GM23338 (cell line): ENCODE results near the gene ST3GAL6. TPM values are rescaled to one million over a fixed set of nuclear protein-coding genes. Genes with fewer than 3 reads are reported as not detected.

ENCODE experiments used
- ATAC-seq: fragments of 200-7000 bp; cut with Tn5 transposase; 3 replicates; pipeline ENCODE4 v1.9.1; 2020
- DNase-seq: peaks from one replicate; pipeline ENCODE4 v3.0.0-alpha.2; 2015; ENCODE audit warnings: low spot score
- H2AFZ ChIP-seq: fragments of 200-600 bp; sonication (generic); 2 replicates; pipeline ENCODE4 v1.8.0; 2016; ENCODE audit warnings: antibody characterized with exemption, mild to moderate bottlenecking, moderate library complexity
- H3F3A ChIP-seq: fragments of 200-600 bp; sonication (generic); replicated peaks from 2 replicates; pipeline ENCODE4 v1.8.0; 2017; ENCODE audit warnings: antibody characterized with exemption, mixed run types, low read depth
- H3K27ac ChIP-seq: fragments of 200-600 bp; sonication (generic); 2 replicates; pipeline ENCODE4 v1.6.1; 2016; ENCODE audit warnings: low read depth
- H3K27me3 ChIP-seq: fragments of 200-600 bp; sonication (generic); 2 replicates; pipeline ENCODE4 v1.8.0; 2016; ENCODE audit warnings: mild to moderate bottlenecking, mixed run types, moderate library complexity; ENCODE audit not compliant: insufficient read depth
- H3K36me3 ChIP-seq: fragments of 200-600 bp; sonication (generic); 2 replicates; pipeline ENCODE4 v1.8.0; 2016; ENCODE audit warnings: mild to moderate bottlenecking; ENCODE audit not compliant: insufficient read depth
- H3K4me1 ChIP-seq: fragments of 200-600 bp; sonication (generic); 2 replicates; pipeline ENCODE4 v1.8.0; 2016; ENCODE audit warnings: mild to moderate bottlenecking, moderate library complexity; ENCODE audit not compliant: insufficient read depth
- H3K4me2 ChIP-seq: fragments of 200-600 bp; sonication (generic); 2 replicates; pipeline ENCODE4 v1.7.1; 2017; ENCODE audit warnings: mixed run types
- H3K4me3 ChIP-seq: fragments of 200-600 bp; sonication (generic); 2 replicates; pipeline ENCODE4 v1.6.1; 2016; ENCODE audit warnings: mixed run types
- H3K79me2 ChIP-seq: fragments of 200-600 bp; sonication (generic); replicated peaks from 2 replicates; pipeline ENCODE4 v1.8.0; 2017; ENCODE audit warnings: mild to moderate bottlenecking; ENCODE audit not compliant: insufficient read depth
- H3K9me2 ChIP-seq: fragments of 200-600 bp; sonication (generic); 2 replicates; pipeline ENCODE4 v1.8.0; 2017; ENCODE audit not compliant: insufficient read depth
- H4K20me1 ChIP-seq: fragments of 200-600 bp; sonication (generic); replicated peaks from 2 replicates; pipeline ENCODE4 v1.8.0; 2017; ENCODE audit warnings: mild to moderate bottlenecking; ENCODE audit not compliant: insufficient read depth
- H3K27ac Mint-ChIP-seq: 2 replicates; pipeline ENCODE4 v1.8.0; 2020; ENCODE audit warnings: inconsistent platforms, mild to moderate bottlenecking, moderate library complexity, mixed read lengths
- H3K27me3 Mint-ChIP-seq: 3 replicates; pipeline ENCODE4 v1.8.0; 2022; ENCODE audit warnings: low read depth, mild to moderate bottlenecking, moderate library complexity, mixed read lengths, inconsistent platforms; ENCODE audit not compliant: insufficient read depth, poor library complexity
- H3K36me3 Mint-ChIP-seq: 3 replicates; pipeline ENCODE4 v1.8.0; 2021; ENCODE audit warnings: low read depth, mild to moderate bottlenecking, inconsistent platforms, moderate library complexity, mixed read lengths
- H3K4me1 Mint-ChIP-seq: 3 replicates; pipeline ENCODE4 v1.8.0; 2020; ENCODE audit warnings: mild to moderate bottlenecking, inconsistent platforms, mixed read lengths
- H3K4me3 Mint-ChIP-seq: 3 replicates; pipeline ENCODE4 v1.8.0; 2021; ENCODE audit warnings: moderate library complexity, mild to moderate bottlenecking, inconsistent platforms, mixed read lengths
- H3K9me3 Mint-ChIP-seq: 3 replicates; pipeline ENCODE4 v1.8.0; 2020; ENCODE audit warnings: moderate library complexity, mild to moderate bottlenecking, inconsistent platforms, mixed read lengths
- CTCF ChIP-seq, 2 experiments: fragments of 200-600 bp in 1 of 2; sonication (generic) in 1 of 2; conservative IDR thresholded peaks; 2 replicates each; pipeline versions ENCODE4 v1.5.1 to v1.6.1; 2016 to 2017; ENCODE audit warnings: antibody characterized with exemption in 2 of 2, low read depth in 2 of 2, mild to moderate bottlenecking in 2 of 2, moderate library complexity in 1 of 2
- JUNB ChIP-seq: IDR thresholded peaks from one replicate; pipeline ENCODE4 v1.6.1; 2016; ENCODE audit warnings: antibody characterized with exemption; ENCODE audit not compliant: unreplicated experiment
- STAT1 ChIP-seq: IDR thresholded peaks from one replicate; pipeline ENCODE4 v1.6.1; 2016; ENCODE audit warnings: antibody characterized with exemption; ENCODE audit not compliant: unreplicated experiment
- ZNF331 ChIP-seq: fragments of 250-450 bp; sonication (Bioruptor Pico); IDR thresholded peaks from 2 replicates; pipeline ENCODE4 v1.5.0; 2020; ENCODE audit warnings: low read depth, mild to moderate bottlenecking, moderate library complexity
- ZNF462 ChIP-seq: fragments of 250-450 bp; sonication (Bioruptor Pico); IDR thresholded peaks from 2 replicates; pipeline ENCODE4 v1.5.0; 2020; ENCODE audit warnings: mild to moderate bottlenecking, moderate library complexity
- polyA plus RNA-seq: library from polyadenylated mRNA; unstranded; fragments of >200 nt; fragmentation: Nextera tagmentation; extraction: Ambion mirVana; gene quantifications from 2 replicates; pipeline ENCODE4 v1.2.1, GENCODE V29; 2016
- total RNA-seq: library from RNA; depleted of rRNA; stranded (reverse); fragments of >200 nt; shearing (Covaris generic); gene quantifications from 2 replicates; pipeline ENCODE4 v1.2.3, GENCODE V29; 2014

Gene ST3GAL6
- total and polyA plus RNA-seq, 2 experiments from 2014 or later = 4.7 to 8.1 TPM

DNA sequence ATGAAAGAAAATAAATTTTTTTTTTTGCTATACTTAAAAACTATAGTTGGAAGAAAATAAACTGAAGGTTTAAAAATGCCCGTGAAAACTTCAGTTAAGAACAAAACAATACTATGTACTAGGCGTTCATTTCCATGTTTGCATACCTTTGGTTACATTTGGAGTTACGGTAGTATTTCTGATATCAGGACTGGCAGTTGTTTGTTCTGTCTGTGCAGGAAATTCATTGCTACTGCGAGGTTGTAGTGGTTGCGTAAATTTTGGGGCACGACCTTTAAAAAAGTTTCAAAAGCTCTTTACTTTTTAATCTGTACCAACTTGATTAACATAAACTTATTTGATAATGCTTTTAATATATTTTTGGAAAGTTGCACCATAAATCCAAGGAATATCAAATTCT is 47.9 kb downstream of the ST3GAL6 start (continued):
- TF ChIP-seq ZNF462 (CRISPR knock-in tag) = no peak
- no peak for TF ChIP-seq STAT1
- no peak for TF ChIP-seq CTCF (conservative IDR thresholded peaks at IDR 0.05; ENCODE audit: low read depth in 2 of 2)
- no peak for TF ChIP-seq ZNF331 (CRISPR knock-in tag)

GRCh38 chr3:98812851-98813374 is 49.8 kb downstream of the ST3GAL6 start:
- Histone ChIP-seq H3K4me1 (no peaks in the 10 kb centered on the region), H3K27ac (no peak overlapping the region), H3K4me3 (no peak overlapping the region), H4K20me1 (no peaks in the 10 kb centered on the region), H2AFZ (no peak overlapping the region), H3K27me3 (no peaks in the 10 kb centered on the region), H3F3A (no peaks in the 10 kb centered on the region), H3K9me2 (no peaks in the 10 kb centered on the region), H3K4me2 (no peak overlapping the region), H3K36me3 (peaks cover 11% of the 10 kb centered on the region; the same call in 1 of the 2 replicates), H3K79me2 (no peaks in the 10 kb centered on the region)
- peaks cover 31% of the 10 kb centered on the region for H3K36me3 Mint-ChIP-seq
- H3K9me3 Mint-ChIP-seq = no peaks in the 10 kb centered on the region
- peak; percentile 40 for DNase-seq
- no peak overlapping the region for H3K4me3 Mint-ChIP-seq
- no peak for TF ChIP-seq JUNB
- TF ChIP-seq CTCF (conservative IDR thresholded peaks at IDR 0.05; ENCODE audit: low read depth in 2 of 2) = peak in 1 of 2 experiments; percentile 75; a peak in 3 of 4 replicates
- H3K27ac Mint-ChIP-seq = no peak overlapping the region
- no peak for ATAC-seq
- H3K27me3 Mint-ChIP-seq = no peaks in the 10 kb centered on the region
- H3K4me1 Mint-ChIP-seq = peaks cover 13% of the 10 kb centered on the region
